DMS153 (cell line): ENCODE results near the gene CA9.
A peak's percentile ranks its signal among the peaks of the same experiment; 100 is the strongest.

Experiments
- DNase-seq: peaks from one replicate; lab custom pipeline; 2025; lab: John Stamatoyannopoulos, UW

CA9 gene

DNA sequence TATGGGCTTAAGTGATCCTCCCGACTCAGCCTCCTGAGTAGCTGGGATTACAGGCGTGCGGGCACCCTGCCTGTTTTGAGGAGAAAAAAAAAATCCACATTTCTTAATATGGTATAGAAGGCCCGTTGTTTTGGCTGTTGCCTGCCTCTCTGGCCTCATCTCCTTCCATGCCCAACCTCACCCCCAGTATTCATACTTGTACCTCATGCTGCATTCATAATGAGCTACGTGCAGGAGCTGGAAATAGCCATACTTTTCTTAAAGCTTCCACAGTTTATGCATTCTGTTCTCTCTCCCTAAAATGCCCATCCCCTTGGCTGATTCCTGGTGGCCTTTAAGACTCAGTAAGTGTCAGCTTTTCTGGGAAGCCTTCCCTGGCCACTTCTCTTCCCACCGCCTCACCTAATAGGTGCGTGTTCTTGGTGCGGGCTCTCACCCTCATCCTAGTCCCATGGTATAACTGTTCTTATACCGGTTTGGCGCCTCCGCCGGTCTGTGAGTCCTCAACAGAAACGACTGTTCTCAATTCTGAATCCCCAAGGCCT is 18.1 kb downstream of the CA9 start:
- DNase-seq: no peak

- no peak for DNase-seq
These were observed 22.2 kb downstream of the CA9 start for GRCh38 chr9:35695943-35696401.

GRCh38 chr9:35696520-35697215 is 22.9 kb downstream of the CA9 start:
- peak; percentile 17 for DNase-seq

GRCh38 chr9:35697486-35697885 is 23.8 kb downstream of the CA9 start:
- no peak for DNase-seq

DNA sequence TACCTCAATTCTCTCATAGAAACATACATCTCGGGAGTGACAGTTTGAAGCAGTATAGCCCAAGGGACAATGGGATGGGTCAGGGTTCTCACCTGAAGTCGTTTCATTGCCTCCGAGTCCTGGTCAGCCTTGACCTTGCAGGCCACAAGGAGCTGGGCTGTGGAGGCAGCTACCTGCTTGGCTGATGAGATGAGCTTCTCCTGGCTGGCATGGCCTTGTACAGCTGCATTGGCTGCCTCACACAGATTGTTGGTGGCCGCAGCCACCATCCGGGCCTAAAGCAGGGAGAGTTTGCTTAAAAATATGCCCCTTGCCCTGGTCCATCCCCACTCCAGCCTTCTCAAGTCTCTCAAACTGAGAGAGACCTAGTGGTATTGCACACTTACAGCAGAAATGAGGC is 24.5 kb downstream of the CA9 start:
- DNase-seq: no peak

DNA sequence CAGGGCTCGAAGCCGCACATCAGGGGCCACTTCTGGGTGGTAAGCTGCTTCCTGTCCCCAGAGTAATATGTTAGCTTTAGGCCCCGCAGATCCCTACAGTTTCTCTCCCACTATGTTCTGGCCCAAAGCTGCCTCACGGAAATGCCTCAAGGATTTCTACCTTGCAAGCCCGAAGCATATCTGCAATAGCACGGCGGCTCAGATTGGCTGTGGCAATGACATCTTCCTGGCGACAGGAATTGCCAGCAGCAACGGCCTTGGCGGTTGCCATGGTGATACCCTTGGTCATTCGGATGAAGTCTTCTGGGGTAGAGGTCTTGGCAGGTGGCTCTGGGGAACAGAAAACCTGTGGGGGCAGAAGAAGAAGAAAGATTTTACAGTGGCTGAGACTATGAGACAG is 26.3 kb downstream of the CA9 start:
- DNase-seq: no peak

- DNase-seq: no peak
These were observed 27.2 kb downstream of the CA9 start for GRCh38 chr9:35700942-35701341.

DNA sequence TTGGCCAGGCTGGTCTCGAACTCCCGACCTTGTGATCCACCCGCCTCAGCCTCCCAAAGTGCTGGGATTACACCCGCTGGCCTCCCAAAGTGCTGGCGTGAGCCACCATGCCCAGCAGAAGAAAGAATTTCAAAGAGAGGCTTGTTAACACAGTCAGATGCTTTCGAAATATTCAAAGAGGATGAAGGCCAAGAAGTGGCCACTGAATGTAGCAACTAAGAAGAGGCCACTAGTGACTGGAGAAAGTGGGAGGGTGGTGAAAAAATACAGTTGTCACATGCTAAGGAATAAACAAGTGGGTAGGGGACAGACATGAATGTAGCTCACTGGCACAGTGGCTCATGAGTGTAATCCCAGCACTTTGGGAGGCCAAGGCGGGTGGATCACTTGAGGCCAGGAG is 29.0 kb downstream of the CA9 start:
- DNase-seq: no peak

GRCh38 chr9:35703906-35704672 is 30.4 kb downstream of the CA9 start:
- DNase-seq: no peak

- no peak for DNase-seq
These were observed 31.6 kb downstream of the CA9 start for GRCh38 chr9:35705372-35705771.

DNA sequence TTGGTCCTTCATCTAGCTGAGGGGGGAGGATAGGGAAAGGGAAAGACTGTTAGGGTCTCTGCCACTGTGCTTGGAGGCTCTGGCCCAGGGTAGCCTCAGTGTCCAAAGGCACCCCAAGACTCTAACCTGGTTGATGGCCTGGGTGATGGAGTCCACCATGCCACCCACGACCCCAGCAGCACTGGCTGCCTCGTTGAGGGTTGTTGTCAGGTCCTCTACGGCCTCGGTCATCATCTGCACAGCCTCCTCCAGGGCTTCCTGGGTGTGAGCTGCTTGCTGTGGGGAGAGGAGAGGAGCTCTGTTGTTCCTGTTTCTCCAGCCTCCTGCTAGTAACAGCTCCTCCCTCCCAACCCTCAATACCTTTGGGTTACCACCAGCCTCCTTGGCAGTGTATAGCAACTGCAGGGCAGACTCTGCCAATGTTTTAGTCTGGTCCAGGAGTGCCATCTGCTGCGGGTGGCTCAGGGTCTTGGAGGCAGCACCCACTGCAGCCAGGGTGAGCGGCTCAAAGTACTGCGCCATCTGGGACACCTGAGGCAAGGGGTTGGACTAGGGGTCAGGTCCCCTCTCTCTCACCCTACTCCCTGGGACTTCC is 32.2 kb downstream of the CA9 start:
- no peak for DNase-seq

GRCh38 chr9:35706951-35707350 is 33.2 kb downstream of the CA9 start:
- no peak for DNase-seq

GRCh38 chr9:35708146-35708545 is 34.4 kb downstream of the CA9 start:
- no peak for DNase-seq

GRCh38 chr9:35710818-35711500 is 37.2 kb downstream of the CA9 start:
- no peak for DNase-seq

GRCh38 chr9:35711501-35712428 is 38.0 kb downstream of the CA9 start:
- DNase-seq: no peak

- DNase-seq: no peak
These were observed 39.2 kb downstream of the CA9 start for GRCh38 chr9:35712762-35713400.

GRCh38 chr9:35713578-35713977 is 39.9 kb downstream of the CA9 start:
- DNase-seq: no peak

GRCh38 chr9:35714123-35714522 is 40.4 kb downstream of the CA9 start:
- DNase-seq: no peak

GRCh38 chr9:35714579-35715252 is 41.0 kb downstream of the CA9 start:
- no peak for DNase-seq

DNA sequence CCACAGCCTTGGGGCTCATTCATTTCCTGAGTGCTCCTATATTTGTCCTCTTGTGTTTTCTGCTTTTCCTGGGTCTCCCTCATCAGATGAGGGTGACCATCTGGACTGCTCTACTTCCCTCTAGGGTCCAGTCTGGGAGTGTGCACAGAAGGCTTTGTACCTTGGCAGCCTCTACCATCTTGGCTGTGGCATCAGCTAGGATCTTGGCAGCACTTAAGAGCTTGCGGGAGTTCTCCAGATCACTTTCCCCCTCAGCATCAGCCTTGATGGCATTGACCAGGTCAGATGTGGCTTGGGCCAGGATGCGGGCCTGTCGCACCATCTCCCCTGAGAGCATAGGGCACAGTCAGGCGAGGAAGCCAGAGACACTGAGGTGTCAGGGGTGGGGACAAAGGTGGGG is 42.5 kb downstream of the CA9 start:
- DNase-seq: no peak
